ENCODE results near the gene INPP5A.
"Not testable (repeated sequence)": the region's sequence is repeated elsewhere in the genome, so short reads cannot be mapped to it uniquely, and the experiment has no call there.

Gene INPP5A

GRCh38 chr10:132729810-132730572 lies 192.4 kb downstream of the INPP5A start:
- no peak for DNase-seq

GRCh38 chr10:132730573-132730953 lies 193.0 kb downstream of the INPP5A start:
- no peak for DNase-seq

GRCh38 chr10:132732518-132732917 lies 194.9 kb downstream of the INPP5A start:
- no peak for DNase-seq

GRCh38 chr10:132733926-132734325 lies 196.3 kb downstream of the INPP5A start:
- no peak for DNase-seq

GRCh38 chr10:132735341-132735775 lies 197.8 kb downstream of the INPP5A start:
- DNase-seq = no peak

- no peak for DNase-seq
Measured at GRCh38 chr10:132735923-132736391, 198.4 kb downstream of the INPP5A start.

- DNase-seq = no peak
Measured at GRCh38 chr10:132737390-132738048, 199.9 kb downstream of the INPP5A start.

GRCh38 chr10:132738454-132739224 lies 201.1 kb downstream of the INPP5A start:
- DNase-seq = no peak

GRCh38 chr10:132739225-132739613 lies 201.6 kb downstream of the INPP5A start:
- no peak for DNase-seq

- no peak for DNase-seq
Measured at GRCh38 chr10:132740588-132740987, 203.0 kb downstream of the INPP5A start.

GRCh38 chr10:132742167-132742836 lies 204.7 kb downstream of the INPP5A start:
- no peak for DNase-seq

- DNase-seq = no peak
Measured at GRCh38 chr10:132742837-132743194, 205.2 kb downstream of the INPP5A start.

- DNase-seq = not testable (repeated sequence)
Measured at GRCh38 chr10:132743196-132743924, 205.8 kb downstream of the INPP5A start.

- no peak for DNase-seq
Measured at GRCh38 chr10:132743925-132744490, 206.4 kb downstream of the INPP5A start.

GRCh38 chr10:132744839-132745238 lies 207.3 kb downstream of the INPP5A start:
- no peak for DNase-seq

- no peak for DNase-seq
Measured at GRCh38 chr10:132745511-132745910, 207.9 kb downstream of the INPP5A start.

- no peak for DNase-seq
Measured at GRCh38 chr10:132745971-132746370, 208.4 kb downstream of the INPP5A start.

- no peak for DNase-seq
Measured at GRCh38 chr10:132746386-132746785, 208.8 kb downstream of the INPP5A start.

- no peak for DNase-seq
Measured at GRCh38 chr10:132746801-132747625, 209.4 kb downstream of the INPP5A start.

GRCh38 chr10:132748135-132748534 lies 210.5 kb downstream of the INPP5A start:
- no peak for DNase-seq

Measured in right hindlimb (tissue), 1 donor.